HepG2 (cell line): ENCODE data around the gene RPLP2. TPM values are rescaled to one million over a fixed set of nuclear protein-coding genes. Genes with fewer than 3 reads are reported as not detected.

Experiments used
- ATAC-seq: fragments of 200-7000 bp; cut with Tn5 transposase; 3 replicates; pipeline ENCODE4 v1.9.1; 2020; ENCODE audit warnings: mild to moderate bottlenecking, moderate library complexity
- BruUV-seq: library from RNA; stranded (reverse); fragments of 400-500 nt; replicated peaks from 2 replicates; lab custom pipeline; 2021; lab: Mats Ljungman, UMichigan
- CTCF ChIA-PET: fragments of 300-600 bp; formaldehyde crosslinking; extraction: SDS; loops from one replicate; lab custom pipeline; 2021; ENCODE audit warnings: low total read pairs, inconsistent platforms, low intra/inter-chr PET ratio; lab: Yijun Ruan, JAX
- POLR2A ChIA-PET: fragments of 350-600 bp; sonication (Branson Sonifier 250); formaldehyde crosslinking; loops from one replicate; lab custom pipeline; 2020; ENCODE audit warnings: antibody characterized with exemption, inconsistent platforms; lab: Yijun Ruan, JAX
- DNase-seq: peaks from one replicate; pipeline ENCODE4 v3.0.0-alpha.2; 2015; ENCODE audit warnings: low spot score
- FAIRE-seq: peaks from 3 replicates; lab custom pipeline; 2011; peaks lifted over from hg19 to GRCh38; lab: Jason Lieb, UNC
- H2AFZ ChIP-seq: one replicate; pipeline ENCODE4 v1.6.1; 2011; ENCODE audit warnings: low read length, inconsistent platforms
- H3K27ac ChIP-seq: fragments of 300-600 bp; 3 replicates; pipeline ENCODE4 v1.8.0; 2011; ENCODE audit warnings: mixed run types, mild to moderate bottlenecking, mixed read lengths, low read length, inconsistent platforms; ENCODE audit not compliant: insufficient read depth; ENCODE audit errors: extremely low read length
- H3K27me3 ChIP-seq, 2 experiments: fragments of 200-600 bp in 1 of 2; 2 replicates in 1 of 2; 3 replicates in 1 of 2; pipeline versions ENCODE4 v1.6.0 to v1.8.0; 2011; ENCODE audit warnings: low read length in 2 of 2, mild to moderate bottlenecking in 2 of 2, moderate library complexity in 2 of 2, inconsistent platforms in 1 of 2; ENCODE audit not compliant: insufficient read depth in 2 of 2, control insufficient read depth in 1 of 2
- H3K36me3 ChIP-seq, 2 experiments: fragments of 200-600 bp in 1 of 2; replicated peaks in 1 of 2; 2 replicates in 1 of 2; 3 replicates in 1 of 2; pipeline versions ENCODE4 v1.5.1 to v1.8.0; 2011; ENCODE audit warnings: low read length in 2 of 2, inconsistent platforms in 1 of 2; ENCODE audit not compliant: insufficient read depth in 2 of 2, control insufficient read depth in 1 of 2
- H3K4me1 ChIP-seq: 2 replicates; pipeline ENCODE4 v1.5.1; 2012; ENCODE audit warnings: low read length, inconsistent platforms; ENCODE audit not compliant: insufficient read depth
- H3K4me2 ChIP-seq: 2 replicates; pipeline ENCODE4 v1.6.0; 2011; ENCODE audit warnings: low read depth, low read length, inconsistent platforms
- H3K4me3 ChIP-seq, 3 experiments: fragments of 200-600 bp in 1 of 3; sonication (generic), shearing (Covaris generic) in 1 of 3; replicated peaks in 1 of 3; 2 replicates each; pipeline ENCODE4 v1.5.1; 2011 to 2016; ENCODE audit warnings: low read length in 3 of 3, inconsistent platforms in 2 of 3, low read depth in 2 of 3, mild to moderate bottlenecking in 2 of 3, control low read depth in 1 of 3, mixed read lengths in 1 of 3; ENCODE audit not compliant: insufficient read depth in 1 of 3
- H3K79me2 ChIP-seq: one replicate; pipeline ENCODE4 v1.6.1; 2011; ENCODE audit warnings: low read length, inconsistent platforms; ENCODE audit not compliant: insufficient read depth
- H3K9ac ChIP-seq: 2 replicates; pipeline ENCODE4 v1.6.0; 2011; ENCODE audit warnings: mild to moderate bottlenecking, low read depth, low read length, inconsistent platforms; ENCODE audit not compliant: insufficient read depth
- H3K9me3 ChIP-seq: 2 replicates; pipeline ENCODE4 v1.5.1; 2012; ENCODE audit warnings: mild to moderate bottlenecking, low read length
- H4K20me1 ChIP-seq: 2 replicates; pipeline ENCODE4 v1.6.0; 2011; ENCODE audit warnings: inconsistent platforms, mild to moderate bottlenecking, low read length, moderate library complexity; ENCODE audit not compliant: insufficient read depth
- CHCHD3 ChIP-seq: sonication (generic); formaldehyde crosslinking; IDR thresholded peaks from 2 replicates; pipeline ENCODE4 v1.8.0; 2022; ENCODE audit warnings: mild to moderate bottlenecking, missing genetic modification reagents, moderate library complexity
- EHMT2 ChIP-seq: fragments of 200-600 bp; sonication (generic); IDR thresholded peaks from 2 replicates; pipeline ENCODE4 v1.7.0; 2017; ENCODE audit warnings: antibody characterized with exemption, low read depth, low read length, borderline replicate concordance
- HOXA7 ChIP-seq: sonication (generic); formaldehyde crosslinking; IDR thresholded peaks from 2 replicates; pipeline ENCODE4 v1.8.1; 2022; ENCODE audit warnings: mild to moderate bottlenecking, missing genetic modification reagents, moderate library complexity
- KLF6 ChIP-seq: IDR thresholded peaks from 2 replicates; pipeline ENCODE4 v1.8.0; 2016; ENCODE audit warnings: missing biosample characterization, missing genetic modification reagents
- NFE2 ChIP-seq: sonication (generic); formaldehyde crosslinking; IDR thresholded peaks from 2 replicates; pipeline ENCODE4 v1.4.0; 2020; ENCODE audit warnings: missing genetic modification reagents
- NONO ChIP-seq, 2 experiments: fragments of 450-650 bp in 1 of 2; sonication (generic) in 1 of 2; formaldehyde crosslinking in 1 of 2; IDR thresholded peaks in 1 of 2; conservative IDR thresholded peaks in 1 of 2; 2 replicates each; pipeline versions ENCODE4 v1.6.1 to v1.8.0; 2017 to 2022; ENCODE audit warnings: mild to moderate bottlenecking in 1 of 2, missing genetic modification reagents in 1 of 2, moderate library complexity in 1 of 2
- RARG ChIP-seq: sonication (generic); formaldehyde crosslinking; IDR thresholded peaks from 2 replicates; pipeline ENCODE4 v1.4.0; 2020; ENCODE audit warnings: low read depth, mild to moderate bottlenecking, missing genetic modification reagents
- SP140L ChIP-seq: sonication (generic); formaldehyde crosslinking; IDR thresholded peaks from 2 replicates; pipeline ENCODE4 v1.4.0; 2020; ENCODE audit warnings: missing genetic modification reagents, borderline replicate concordance
- ZC3H13 ChIP-seq: sonication (generic); formaldehyde crosslinking; IDR thresholded peaks from 2 replicates; pipeline ENCODE4 v1.8.1; 2023; ENCODE audit warnings: mild to moderate bottlenecking, missing genetic modification reagents, moderate library complexity
- ZFP37 ChIP-seq: sonication (generic); formaldehyde crosslinking; IDR thresholded peaks from 2 replicates; pipeline ENCODE4 v1.4.0; 2020; ENCODE audit warnings: missing genetic modification reagents, borderline replicate concordance
- ZNF232 ChIP-seq: sonication (generic); formaldehyde crosslinking; IDR thresholded peaks from 2 replicates; pipeline ENCODE4 v1.4.0; 2020; ENCODE audit warnings: missing genetic modification reagents, borderline replicate concordance
- ZNF264 ChIP-seq: sonication (generic); formaldehyde crosslinking; IDR thresholded peaks from 2 replicates; pipeline ENCODE4 v1.4.0; 2020; ENCODE audit warnings: missing genetic modification reagents
- ZNF3 ChIP-seq: IDR thresholded peaks from 2 replicates; pipeline ENCODE4 v1.7.0; 2017; ENCODE audit warnings: inconsistent platforms
- ZNF589 ChIP-seq: sonication (generic); formaldehyde crosslinking; conservative IDR thresholded peaks from 2 replicates; pipeline ENCODE4 v1.8.0; 2022; ENCODE audit warnings: mild to moderate bottlenecking, moderate library complexity, missing genetic modification reagents
- WGBS: methylation state at CpG from one replicate; pipeline ENCODE4 v1.1.6; 2017; ENCODE audit warnings: low lambda C conversion rate; 5-methylcytosine and 5-hydroxymethylcytosine counted together
- in situ Hi-C: cut with HindIII; loops from 2 replicates; pipeline ENCODE4 v1.10.0; 2017; ENCODE audit warnings: low pct_unique_long_range_greater_than_20kb; ENCODE audit not compliant: extremely low pct_ligation_motif_present
- intact Hi-C: fragments of 100-400 bp; cut with micrococcal nuclease; formaldehyde crosslinking; loops from one replicate; pipeline ENCODE4 v1.10.0; 2022; ENCODE audit not compliant: unreplicated experiment
- polyA plus RNA-seq, 8 experiments: library from polyadenylated mRNA; depleted of rRNA in 3 of 8; stranded (reverse) in 7 of 8; unstranded in 1 of 8; fragments of >200 nt; fragmentation: Illumina TruSeq in 4 of 8; extraction: Trizol in 4 of 8; gene quantifications; 2 replicates each; pipeline versions ENCODE4 v1.2.1 to v1.2.3, GENCODE V29; 2011 to 2016; ENCODE audit warnings: low read depth in 4 of 8, missing spikeins in 1 of 8, mixed read lengths in 1 of 8; ENCODE audit not compliant: insufficient read depth in 1 of 8
- total RNA-seq, 5 experiments: library from RNA; depleted of rRNA; stranded (reverse); fragments of >200 nt; fragmentation: Illumina TruSeq; extraction: Trizol; gene quantifications; 2 replicates each; pipeline ENCODE4 v1.2.3, GENCODE V29; 2016; ENCODE audit warnings: low read depth in 1 of 5
- TF ChIP-seq, protein P1 (sequence below): sonication (generic); formaldehyde crosslinking; IDR thresholded peaks from 2 replicates; pipeline ENCODE4 v1.4.0; 2020; ENCODE audit warnings: missing genetic modification reagents, borderline replicate concordance
- TF ChIP-seq, protein P2 (sequence below): sonication (generic); formaldehyde crosslinking; IDR thresholded peaks from 2 replicates; pipeline ENCODE4 v1.4.0; 2020; ENCODE audit warnings: mild to moderate bottlenecking, missing genetic modification reagents
- TF ChIP-seq, protein P3 (sequence below): sonication (generic); formaldehyde crosslinking; IDR thresholded peaks from 2 replicates; pipeline ENCODE4 v1.4.0; 2020; ENCODE audit warnings: low read depth, missing genetic modification reagents

Gene RPLP2
- total and polyA plus RNA-seq, 2 of the 13 experiments (the other 11 are each of a cell fraction or from before 2014, with no cell fraction given): 978 to 2,106 TPM

GRCh38 chr11:843818-844692 is 34.3 kb downstream of the RPLP2 start:
- no peaks in the 10 kb centered on the region for H3K27me3 ChIP-seq
- ChIA-PET POLR2A (interaction anchor here (0.8 to 11.1 kb wide), 16 partner anchors 13 to 206 kb away, joined by 3 to 141 read pairs (median 4); partner anchors contain the start of genes CD151, CRACR2B, PNPLA2 and RPLP2), CTCF (no interaction called here)
- H3K4me2 ChIP-seq: peak overlapping the region; percentile 85
- WGBS: 2% methylated on average over 8 of the region's 25 CpGs
- peak overlapping the region; percentile 83 for H3K27ac ChIP-seq
- H3K9me3 ChIP-seq: no peaks in the 10 kb centered on the region
- peak overlapping the region; percentile 97 to 100 (median 98); a peak in 5 of 6 replicates for H3K4me3 ChIP-seq
- DNase-seq (peak; percentile 89), ATAC-seq (peak; percentile 62), FAIRE-seq (peak; percentile 73)
- H4K20me1 ChIP-seq: peaks cover 15% of the 10 kb centered on the region; the same call in 1 of the 2 replicates
- H3K9ac ChIP-seq: peak overlapping the region; percentile 92
- H3K79me2 ChIP-seq: peaks cover 27% of the 10 kb centered on the region
- peaks cover 4 to 17% of the 10 kb centered on the region in 2 experiments for H3K36me3 ChIP-seq
- no peak overlapping the region for H2AFZ ChIP-seq
- in situ Hi-C loops: no loop called here
- intact Hi-C loops: loop anchor here (5.0 kb wide), 1 partner anchor 37 kb away; the partner anchor contains the start of genes PIDD1 and RPLP2
- peaks cover 49% of the 10 kb centered on the region for H3K4me1 ChIP-seq
- no TSS peak for BruUV-seq
- TF ChIP-seq KLF6: no peak
- TF ChIP-seq, protein P1, sequence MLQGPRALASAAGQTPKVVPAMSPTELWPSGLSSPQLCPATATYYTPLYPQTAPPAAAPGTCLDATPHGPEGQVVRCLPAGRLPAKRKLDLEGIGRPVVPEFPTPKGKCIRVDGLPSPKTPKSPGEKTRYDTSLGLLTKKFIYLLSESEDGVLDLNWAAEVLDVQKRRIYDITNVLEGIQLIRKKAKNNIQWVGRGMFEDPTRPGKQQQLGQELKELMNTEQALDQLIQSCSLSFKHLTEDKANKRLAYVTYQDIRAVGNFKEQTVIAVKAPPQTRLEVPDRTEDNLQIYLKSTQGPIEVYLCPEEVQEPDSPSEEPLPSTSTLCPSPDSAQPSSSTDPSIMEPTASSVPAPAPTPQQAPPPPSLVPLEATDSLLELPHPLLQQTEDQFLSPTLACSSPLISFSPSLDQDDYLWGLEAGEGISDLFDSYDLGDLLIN (CRISPR knock-in tag): no peak
- no peak for TF ChIP-seq EHMT2
- TF ChIP-seq RARG: no peak
- TF ChIP-seq ZNF232 (CRISPR knock-in tag): no peak
- no peak for TF ChIP-seq NFE2 (CRISPR knock-in tag)
- no peak for TF ChIP-seq HOXA7 (CRISPR knock-in tag)
- TF ChIP-seq ZNF589: peak; percentile 78; the same call in 1 of the 2 replicates
- no peak for TF ChIP-seq ZNF264 (CRISPR knock-in tag)
- no peak for TF ChIP-seq SP140L (CRISPR knock-in tag)
- TF ChIP-seq NONO (IDR thresholded peaks at IDR 0.05): no peak
- TF ChIP-seq NONO (CRISPR knock-in tag; conservative IDR thresholded peaks at IDR 0.05): peak; percentile 82; the same call in 1 of the 2 replicates
- no peak for TF ChIP-seq ZFP37 (CRISPR knock-in tag)
- TF ChIP-seq ZC3H13 (CRISPR knock-in tag): peak; percentile 86; the same call in 1 of the 2 replicates
- TF ChIP-seq, protein P2, sequence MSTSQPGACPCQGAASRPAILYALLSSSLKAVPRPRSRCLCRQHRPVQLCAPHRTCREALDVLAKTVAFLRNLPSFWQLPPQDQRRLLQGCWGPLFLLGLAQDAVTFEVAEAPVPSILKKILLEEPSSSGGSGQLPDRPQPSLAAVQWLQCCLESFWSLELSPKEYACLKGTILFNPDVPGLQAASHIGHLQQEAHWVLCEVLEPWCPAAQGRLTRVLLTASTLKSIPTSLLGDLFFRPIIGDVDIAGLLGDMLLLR (CRISPR knock-in tag): peak; percentile 81; the same call in 1 of the 2 replicates
- no peak for TF ChIP-seq CHCHD3 (CRISPR knock-in tag)
- no peak for TF ChIP-seq ZNF3
- TF ChIP-seq, protein P3, sequence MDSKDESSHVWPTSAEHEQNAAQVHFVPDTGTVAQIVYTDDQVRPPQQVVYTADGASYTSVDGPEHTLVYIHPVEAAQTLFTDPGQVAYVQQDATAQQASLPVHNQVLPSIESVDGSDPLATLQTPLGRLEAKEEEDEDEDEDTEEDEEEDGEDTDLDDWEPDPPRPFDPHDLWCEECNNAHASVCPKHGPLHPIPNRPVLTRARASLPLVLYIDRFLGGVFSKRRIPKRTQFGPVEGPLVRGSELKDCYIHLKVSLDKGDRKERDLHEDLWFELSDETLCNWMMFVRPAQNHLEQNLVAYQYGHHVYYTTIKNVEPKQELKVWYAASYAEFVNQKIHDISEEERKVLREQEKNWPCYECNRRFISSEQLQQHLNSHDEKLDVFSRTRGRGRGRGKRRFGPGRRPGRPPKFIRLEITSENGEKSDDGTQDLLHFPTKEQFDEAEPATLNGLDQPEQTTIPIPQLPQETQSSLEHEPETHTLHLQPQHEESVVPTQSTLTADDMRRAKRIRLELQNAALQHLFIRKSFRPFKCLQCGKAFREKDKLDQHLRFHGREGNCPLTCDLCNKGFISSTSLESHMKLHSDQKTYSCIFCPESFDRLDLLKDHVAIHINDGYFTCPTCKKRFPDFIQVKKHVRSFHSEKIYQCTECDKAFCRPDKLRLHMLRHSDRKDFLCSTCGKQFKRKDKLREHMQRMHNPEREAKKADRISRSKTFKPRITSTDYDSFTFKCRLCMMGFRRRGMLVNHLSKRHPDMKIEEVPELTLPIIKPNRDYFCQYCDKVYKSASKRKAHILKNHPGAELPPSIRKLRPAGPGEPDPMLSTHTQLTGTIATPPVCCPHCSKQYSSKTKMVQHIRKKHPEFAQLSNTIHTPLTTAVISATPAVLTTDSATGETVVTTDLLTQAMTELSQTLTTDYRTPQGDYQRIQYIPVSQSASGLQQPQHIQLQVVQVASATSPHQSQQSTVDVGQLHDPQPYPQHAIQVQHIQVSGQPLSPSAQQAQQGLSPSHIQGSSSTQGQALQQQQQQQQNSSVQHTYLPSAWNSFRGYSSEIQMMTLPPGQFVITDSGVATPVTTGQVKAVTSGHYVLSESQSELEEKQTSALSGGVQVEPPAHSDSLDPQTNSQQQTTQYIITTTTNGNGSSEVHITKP (CRISPR knock-in tag): peak; percentile 89; the same call in 1 of the 2 replicates
